NCI-H146 treated with DMSO at 0.1 percent for 48 hours (cell line): ENCODE measurements around the gene TMEM179.

Experiments used
- DNase-seq: peaks from one replicate; lab custom pipeline; 2025; ENCODE audit not compliant: unreplicated experiment; lab: John Stamatoyannopoulos, UW

TMEM179 gene

GRCh38 chr14:104547310-104547997 is 57.1 kb downstream of the TMEM179 start:
- DNase-seq, result no peak

- DNase-seq, result no peak
Measured at GRCh38 chr14:104546591-104547309, 57.8 kb downstream of the TMEM179 start.

GRCh38 chr14:104545942-104546501 is 58.5 kb downstream of the TMEM179 start:
- no peak for DNase-seq

GRCh38 chr14:104545151-104545941 is 59.2 kb downstream of the TMEM179 start:
- DNase-seq, result no peak

- DNase-seq, result no peak
Measured at GRCh38 chr14:104544362-104544961, 60.1 kb downstream of the TMEM179 start.

GRCh38 chr14:104542871-104543830 is 61.4 kb downstream of the TMEM179 start:
- DNase-seq, result no peak

- no peak for DNase-seq
Measured at GRCh38 chr14:104541905-104542465, 62.6 kb downstream of the TMEM179 start.
